ENCODE data around the gene TRIM49D1.
"Not testable (repeated sequence)": the region's sequence is repeated elsewhere in the genome, so short reads cannot be mapped to it uniquely, and the experiment has no call there.

Gene TRIM49D1

GRCh38 chr11:89922195-89922660 is at the start of gene TRIM49D1:
TSS of gene TRIM49D1 (minus strand) at chr11:89922245. CDS start at chr11:89917710, 4,535 bp downstream.
- DNase-seq: no peak

DNA sequence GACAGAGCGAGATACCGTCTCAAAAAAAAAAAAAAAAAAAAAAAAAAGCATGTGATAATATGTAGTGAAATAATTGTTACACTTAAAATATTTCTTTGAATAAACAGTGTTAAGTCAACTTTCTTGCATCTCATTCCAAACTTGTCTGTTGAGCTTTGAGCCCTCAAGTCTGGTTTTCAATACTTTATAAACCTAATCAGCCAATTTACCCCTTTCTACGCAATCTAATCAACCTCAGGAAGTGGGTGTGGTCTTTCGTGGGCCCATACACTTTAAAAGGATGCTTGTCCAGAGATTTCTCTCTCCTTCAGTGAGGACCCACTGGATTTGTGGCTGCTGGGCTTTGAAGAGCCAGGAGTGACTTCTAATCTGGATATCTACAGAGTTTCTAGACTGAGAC is 43.7 kb upstream of the TRIM49D1 start, which contains the start of gene TRIM64:
TRIM64 (plus strand) TSS at position 301 of the 400 bp plus-strand sequence. CDS start 2,467 bp downstream, outside the sequence.
- not testable (repeated sequence) for DNase-seq

DNA sequence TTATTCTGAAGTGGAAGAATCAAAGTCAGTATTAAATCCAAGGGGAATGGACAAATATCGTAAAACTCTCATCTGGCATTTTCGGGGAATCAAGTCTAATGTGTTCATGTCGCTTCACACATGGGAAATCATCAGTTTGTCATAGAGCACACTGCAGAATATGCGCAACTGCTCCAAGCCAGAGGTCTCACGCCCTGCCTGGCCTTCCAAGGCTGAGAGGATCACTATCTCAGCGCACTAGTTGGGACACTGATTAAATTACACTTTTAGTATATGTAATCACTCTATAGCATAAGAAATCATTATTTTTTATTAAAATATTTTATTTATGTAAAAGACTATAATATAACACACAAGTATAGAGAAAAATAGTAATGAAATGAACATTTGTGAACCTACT is 38.8 kb upstream of the TRIM49D1 start:
- not testable (repeated sequence) for DNase-seq

- DNase-seq: not testable (repeated sequence)
Measured at GRCh38 chr11:89923764-89924163, 1.7 kb upstream of the TRIM49D1 start, which contains the start of gene TRIM49D2. TSS of gene TRIM49D2 (plus strand) at chr11:89924064. CDS start at chr11:89926762, 2,698 bp downstream.

DNA sequence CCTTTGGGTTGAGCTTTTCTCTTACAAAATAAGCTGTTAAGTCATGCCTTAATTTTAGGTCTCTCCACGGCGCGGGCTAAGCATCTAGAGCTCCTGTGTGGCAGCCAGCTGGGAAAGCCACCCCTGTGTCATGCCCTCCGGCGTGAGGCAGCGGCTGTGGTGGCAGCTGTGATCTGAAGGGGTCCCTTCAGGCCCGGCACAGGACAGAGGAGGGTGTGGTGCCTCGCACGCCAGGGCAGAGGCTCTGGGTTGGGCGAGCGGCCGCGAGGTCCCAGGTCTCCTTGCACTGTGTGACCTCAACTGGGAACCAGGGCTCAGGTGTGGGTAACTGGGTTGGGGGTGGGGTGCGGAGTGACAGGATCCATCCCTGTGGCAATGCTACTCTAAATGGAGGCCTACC is 21.2 kb downstream of the TRIM49D1 start:
- not testable (repeated sequence) for DNase-seq

- DNase-seq: not testable (repeated sequence)
Measured at GRCh38 chr11:89893245-89893644, 28.8 kb downstream of the TRIM49D1 start.

DNA sequence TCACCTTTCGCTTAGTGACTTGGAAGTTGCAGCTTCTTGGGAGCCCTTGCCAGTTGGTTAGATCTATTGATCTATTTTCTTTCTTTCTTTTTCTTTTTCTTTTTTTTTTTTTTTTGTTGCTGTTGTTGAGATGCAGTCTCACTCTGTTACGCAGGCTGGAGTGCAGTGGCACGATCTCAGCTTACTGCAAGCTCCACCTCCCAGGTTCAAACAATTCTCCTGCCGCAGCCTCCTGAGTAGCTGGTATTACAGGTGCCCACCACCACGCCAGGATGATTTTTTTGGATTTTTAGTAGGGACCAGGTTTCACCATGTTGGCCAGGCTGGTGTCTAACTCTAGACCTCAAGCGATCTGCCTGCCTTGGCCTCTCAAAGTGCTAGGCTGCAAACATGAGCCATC is 44.5 kb downstream of the TRIM49D1 start:
- not testable (repeated sequence) for DNase-seq

DNA sequence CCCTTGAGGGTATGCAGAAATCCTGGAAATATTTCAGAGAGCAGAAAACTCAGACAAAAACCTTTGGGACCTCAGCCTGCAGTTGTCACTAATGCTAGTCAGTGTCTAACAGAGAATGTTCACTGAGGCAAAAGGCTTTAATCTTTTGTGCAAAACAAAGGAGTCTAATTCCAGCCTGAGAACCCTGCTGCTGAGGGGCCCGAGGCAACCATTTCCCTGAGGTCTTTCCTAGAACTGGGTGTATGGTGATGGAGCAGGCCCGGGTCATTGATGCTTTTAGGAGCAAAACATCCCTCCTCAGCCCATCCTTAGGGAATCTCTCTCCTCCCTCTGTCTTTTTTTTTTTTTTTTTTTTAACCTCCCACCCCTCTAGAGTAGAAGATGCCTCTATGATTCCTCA is 49.5 kb downstream of the TRIM49D1 start:
- not testable (repeated sequence) for DNase-seq

- not testable (repeated sequence) for DNase-seq
Measured at GRCh38 chr11:89865223-89865622, 56.8 kb downstream of the TRIM49D1 start.

GRCh38 chr11:89863906-89864704 is 57.9 kb downstream of the TRIM49D1 start:
- not testable (repeated sequence) for DNase-seq
